ENCODE measurements around the gene LRRIQ4.

The LRRIQ4 gene

GRCh38 chr3:169812332-169813235 is at the start of gene LRRIQ4, which contains the start of gene LRRC34:
Gene LRRIQ4, plus strand, starts transcription at chr3:169812870. Its CDS starts 9,052 bp downstream, at chr3:169821922.
Gene LRRC34, minus strand, starts transcription at chr3:169812904. Its CDS starts 356 bp downstream, at chr3:169812548.
- peak; percentile 46 to 53 for DNase-seq (ENCODE audit: low read depth in 2 of 2)

GRCh38 chr3:169764312-169764881 is 48.3 kb upstream of the LRRIQ4 start:
- DNase-seq (ENCODE audit: low read depth in 2 of 2) = peak; percentile 31 to 36

- DNase-seq (ENCODE audit: low read depth in 2 of 2) = peak; percentile 83 to 88
Measured at GRCh38 chr3:169764882-169765612, 47.6 kb upstream of the LRRIQ4 start, which contains the start of gene TERC. Gene TERC, minus strand, starts transcription at chr3:169765060.

GRCh38 chr3:169769287-169770181 is 43.1 kb upstream of the LRRIQ4 start, which contains the start of gene ACTRT3:
Gene ACTRT3, minus strand, starts transcription at chr3:169769561. Its CDS starts 41 bp downstream, at chr3:169769520.
- peak in 1 of 2 donors; percentile 19 for DNase-seq (ENCODE audit: low read depth in 2 of 2)

GRCh38 chr3:169771497-169772304 is 41.0 kb upstream of the LRRIQ4 start:
- peak in 1 of 2 donors; percentile 28 for DNase-seq (ENCODE audit: low read depth in 2 of 2)

- DNase-seq (ENCODE audit: low read depth in 2 of 2) = no peak
Measured at GRCh38 chr3:169772305-169772896, 40.3 kb upstream of the LRRIQ4 start.

- DNase-seq (ENCODE audit: low read depth in 2 of 2) = peak; percentile 85
Measured at GRCh38 chr3:169772897-169773816, 39.5 kb upstream of the LRRIQ4 start, which contains the start of gene MYNN. Gene MYNN, plus strand, starts transcription at chr3:169773396. Its CDS starts 900 bp downstream, at chr3:169774296.

- no peak for DNase-seq (ENCODE audit: low read depth in 2 of 2)
Measured at GRCh38 chr3:169774186-169774585, 38.5 kb upstream of the LRRIQ4 start.

- no peak for DNase-seq (ENCODE audit: low read depth in 2 of 2)
Measured at GRCh38 chr3:169777822-169778221, 34.8 kb upstream of the LRRIQ4 start.

GRCh38 chr3:169780742-169781141 is 31.9 kb upstream of the LRRIQ4 start:
- no peak for DNase-seq (ENCODE audit: low read depth in 2 of 2)

- no peak for DNase-seq (ENCODE audit: low read depth in 2 of 2)
Measured at GRCh38 chr3:169781209-169781855, 31.3 kb upstream of the LRRIQ4 start.

GRCh38 chr3:169787120-169787519 is 25.6 kb upstream of the LRRIQ4 start:
- DNase-seq (ENCODE audit: low read depth in 2 of 2) = no peak

- no peak for DNase-seq (ENCODE audit: low read depth in 2 of 2)
Measured at GRCh38 chr3:169787791-169788190, 24.9 kb upstream of the LRRIQ4 start.

- DNase-seq (ENCODE audit: low read depth in 2 of 2) = no peak
Measured at GRCh38 chr3:169790219-169790618, 22.5 kb upstream of the LRRIQ4 start.

GRCh38 chr3:169790687-169791429 is 21.8 kb upstream of the LRRIQ4 start:
- DNase-seq (ENCODE audit: low read depth in 2 of 2) = no peak

GRCh38 chr3:169792359-169792758 is 20.3 kb upstream of the LRRIQ4 start:
- no peak for DNase-seq (ENCODE audit: low read depth in 2 of 2)

- no peak for DNase-seq (ENCODE audit: low read depth in 2 of 2)
Measured at GRCh38 chr3:169804681-169805080, 8.0 kb upstream of the LRRIQ4 start.

All from activated CD8-positive, alpha-beta memory T cell treated with anti-CD3 and anti-CD28 coated beads for 4 hours (primary cell).